Activated CD4-positive, alpha-beta T cell treated with anti-CD3 and anti-CD28 coated beads, Interleukin-2, amount 50 U/mL, for 48 hours (primary cell): Measurements from ENCODE around the gene FERD3L.

Source experiments
- DNase-seq, 2 experiments: peaks; one replicate each; pipeline ENCODE4 v3.0.0-alpha.2; 2020

The FERD3L gene

GRCh38 chr7:19098510-19098909 is 46.7 kb downstream of the FERD3L start:
- no peak for DNase-seq

GRCh38 chr7:19097165-19098055 is 47.8 kb downstream of the FERD3L start:
- no peak for DNase-seq

GRCh38 chr7:19095353-19095860 is 49.8 kb downstream of the FERD3L start:
- no peak for DNase-seq
